Measurements from ENCODE around the gene THYN1.

THYN1 gene

DNA sequence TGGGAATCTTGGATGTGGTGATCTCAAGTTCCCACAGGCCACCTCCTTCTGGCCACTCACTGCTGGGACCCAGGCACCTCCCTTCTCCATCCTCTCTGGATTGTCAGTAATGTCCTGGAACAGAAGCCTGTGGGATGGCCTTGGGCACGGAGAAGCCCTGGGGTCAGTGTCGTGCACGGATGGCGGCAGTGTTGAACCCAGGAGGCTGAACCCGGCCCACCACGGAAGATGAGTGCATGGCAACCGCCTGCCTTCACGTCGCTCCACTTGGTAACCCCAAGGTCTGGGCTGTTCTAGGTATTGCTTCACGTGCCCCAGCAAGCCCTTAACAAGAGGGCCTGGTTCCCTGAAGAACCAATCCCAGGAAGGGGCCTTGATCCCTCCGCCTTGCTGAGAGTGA, 7.1 kb downstream of the THYN1 start:
- no peak for DNase-seq

DNA sequence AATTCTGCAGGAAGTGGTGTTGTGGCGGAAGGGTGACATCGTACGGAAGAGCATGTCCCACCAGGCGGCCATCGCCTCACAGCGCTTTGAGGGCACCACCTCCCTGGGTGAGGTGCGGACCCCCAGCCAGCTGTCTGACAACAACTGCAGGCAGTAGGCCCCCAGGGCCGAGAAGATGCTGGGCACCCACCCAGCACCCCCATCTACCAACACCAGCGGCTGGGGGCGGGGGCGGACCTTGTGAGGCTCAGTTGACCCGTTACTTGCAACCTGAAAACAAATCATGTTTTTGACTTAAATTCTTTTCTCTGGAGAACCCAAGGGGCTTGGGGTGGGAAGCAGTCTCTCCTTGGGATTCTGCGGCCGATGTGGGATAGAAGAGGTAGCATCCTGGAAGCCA, 7.7 kb downstream of the THYN1 start:
- no peak for DNase-seq

DNA sequence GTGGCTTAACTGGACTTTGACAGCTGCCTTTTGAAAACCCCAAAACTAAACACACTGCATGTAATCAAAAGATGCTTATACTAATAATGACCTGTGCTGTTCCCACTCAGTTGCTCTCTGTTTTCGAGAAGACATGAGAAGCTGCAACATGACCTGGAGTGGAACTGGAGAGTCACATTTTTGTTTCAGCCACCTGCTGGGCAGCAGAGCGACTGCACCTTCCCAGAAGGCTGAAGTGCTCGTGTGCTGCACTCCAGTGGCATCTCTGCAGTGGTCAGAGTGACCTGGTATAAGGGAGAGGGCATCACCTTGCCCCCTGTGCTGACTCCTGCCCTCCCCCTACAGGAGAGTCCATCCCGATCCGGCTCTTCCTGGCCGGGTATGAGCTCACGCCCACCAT, 8.6 kb downstream of the THYN1 start:
- DNase-seq: no peak

DNA sequence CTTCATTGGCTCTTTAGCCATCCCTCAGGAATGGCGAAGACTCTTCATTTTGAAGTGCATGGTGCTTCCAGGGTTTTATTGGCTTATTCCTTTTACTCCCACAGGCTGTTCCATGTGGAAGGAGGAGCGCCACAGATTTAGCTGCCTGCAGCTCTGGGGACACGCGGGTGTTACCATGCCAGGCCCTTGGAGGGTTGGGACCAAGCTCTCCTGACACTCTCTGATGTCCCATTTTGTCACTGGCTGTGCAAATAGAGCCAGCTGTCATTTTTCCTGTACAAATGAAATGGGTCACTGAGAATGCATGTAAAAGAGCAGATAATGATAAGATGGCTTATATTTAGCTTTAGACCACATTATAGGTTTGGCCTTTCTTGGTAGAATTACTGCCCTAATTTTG, 9.2 kb downstream of the THYN1 start:
- no peak for DNase-seq

DNA sequence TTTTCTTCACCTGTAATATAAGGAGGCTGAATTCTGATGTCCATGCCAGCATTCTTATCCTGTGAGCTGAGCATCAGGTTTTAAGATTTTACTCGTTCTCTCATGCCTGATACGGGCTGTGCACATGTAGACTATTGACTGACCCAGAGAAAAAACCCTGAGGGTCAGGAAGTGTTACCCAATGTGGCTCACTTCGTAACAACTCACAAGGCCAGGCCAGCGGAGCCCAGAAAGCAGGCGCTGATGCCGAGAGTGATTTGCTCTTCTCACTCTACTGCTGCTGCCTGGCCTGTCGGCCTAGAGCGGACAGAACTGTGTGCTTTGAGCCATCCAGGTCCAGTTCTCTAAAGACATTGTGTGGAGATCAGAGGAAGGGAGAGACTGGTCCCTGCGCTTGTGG, 10.8 kb downstream of the THYN1 start:
- DNase-seq: no peak

DNA sequence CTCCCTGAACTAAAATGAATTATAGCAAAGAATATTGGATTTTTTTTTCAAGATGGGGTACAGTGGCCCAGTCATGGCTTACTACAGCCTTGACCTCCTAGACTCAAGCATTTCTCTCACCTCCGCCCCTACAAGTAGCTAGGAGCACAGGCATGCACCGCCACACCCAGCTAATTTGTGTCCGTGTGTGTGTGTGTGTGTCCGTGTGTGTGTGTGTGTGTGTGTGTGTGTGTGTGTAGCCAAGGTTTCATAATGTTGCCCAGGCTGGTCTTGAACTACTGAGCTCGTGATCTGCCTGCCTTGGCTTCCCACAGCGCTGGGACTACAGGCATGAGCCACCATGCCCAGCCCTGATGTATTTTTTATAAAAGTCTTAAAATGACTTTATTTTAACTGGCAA, 12.6 kb downstream of the THYN1 start:
- DNase-seq: no peak

DNA sequence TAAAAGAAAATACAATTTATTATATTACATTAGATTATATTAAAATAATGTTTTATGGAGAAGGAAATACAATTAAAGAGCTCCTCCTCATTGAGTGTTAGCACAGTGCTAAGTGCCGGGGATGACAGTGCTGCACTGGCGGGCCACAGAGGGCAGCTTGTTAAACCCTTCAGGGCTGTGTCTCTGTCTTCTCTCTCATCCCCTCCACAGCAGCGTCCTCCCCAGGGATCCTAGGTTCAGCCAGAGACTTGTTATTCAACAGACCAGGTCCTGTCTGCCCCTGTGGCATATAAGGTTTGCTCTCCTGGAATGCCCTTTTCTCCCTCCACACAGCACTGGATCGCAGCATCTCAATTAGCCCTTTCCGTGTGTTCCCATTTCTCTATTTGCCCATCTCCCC, 14.2 kb downstream of the THYN1 start:
- DNase-seq: no peak

DNA sequence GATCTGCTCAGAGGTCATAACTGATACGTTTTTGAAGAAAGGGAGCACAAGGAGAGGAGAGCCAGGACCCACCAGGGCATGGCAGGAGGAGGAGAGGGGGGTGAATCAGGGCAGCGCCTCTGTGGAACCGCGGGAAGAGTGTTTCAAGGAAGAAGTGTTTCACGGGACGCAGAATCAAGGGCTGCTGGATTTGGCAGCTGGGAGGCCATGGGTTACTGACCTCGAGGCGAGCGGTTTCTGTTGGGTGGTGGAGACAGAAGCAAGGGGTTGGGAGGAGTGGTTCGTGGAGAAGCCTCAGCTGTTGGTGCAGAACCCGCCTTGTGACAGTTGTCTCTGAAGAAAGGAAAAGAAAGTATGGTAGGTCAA, 15.6 kb downstream of the THYN1 start:
- DNase-seq: no peak

DNA sequence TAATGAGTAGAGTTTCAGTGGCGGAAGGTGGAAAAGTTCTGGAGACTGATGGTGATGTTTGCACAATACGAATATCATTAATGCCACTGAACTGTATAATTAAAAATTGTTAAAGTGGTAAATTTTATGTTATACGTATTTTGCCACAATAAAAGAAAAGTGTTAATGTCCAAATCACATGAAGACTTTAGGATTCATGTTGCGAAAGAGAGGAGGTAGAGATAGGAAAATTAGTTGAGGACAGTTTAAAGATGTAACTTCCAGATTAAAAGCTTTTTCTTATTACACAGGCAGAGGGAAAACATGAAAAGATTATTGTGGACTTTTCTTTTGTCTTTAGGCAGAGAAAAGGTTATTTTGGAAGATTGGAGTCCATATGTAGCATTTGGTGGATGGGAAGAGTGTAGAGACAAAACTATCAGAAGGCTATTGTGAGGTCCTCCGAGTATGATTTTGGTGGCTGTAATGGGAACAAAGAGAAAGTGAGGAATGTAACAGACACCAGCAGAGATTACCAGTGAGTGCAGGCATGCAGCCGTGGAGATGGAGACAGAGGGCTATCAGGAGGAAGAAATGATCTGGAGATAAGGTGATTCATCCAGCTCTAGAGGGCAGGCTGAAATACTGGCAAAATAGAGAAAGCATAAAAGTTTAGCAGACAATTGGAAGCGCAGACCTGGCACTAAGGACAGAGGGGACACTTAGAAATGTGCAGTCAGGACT, 16.2 kb downstream of the THYN1 start:
- DNase-seq: no peak

DNA sequence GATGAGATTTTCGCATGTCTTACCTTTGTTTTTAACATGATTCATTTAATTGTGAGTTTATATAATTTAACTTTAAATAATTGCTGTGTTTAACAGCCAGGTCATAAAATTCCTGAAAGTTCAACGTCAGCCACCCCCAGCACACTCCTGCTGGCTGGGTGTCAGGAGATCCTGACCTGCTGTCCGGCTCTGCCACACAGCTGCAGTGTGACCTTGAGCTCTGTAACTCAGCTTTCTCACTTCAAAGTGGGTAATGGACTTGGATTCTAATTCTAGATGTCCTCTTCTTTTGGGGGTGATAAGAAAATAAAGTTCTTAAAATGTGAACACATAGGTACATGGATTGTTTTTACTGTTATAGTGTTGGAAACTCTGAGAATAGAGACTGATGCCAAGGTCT, 17.8 kb downstream of the THYN1 start:
- DNase-seq: no peak

DNA sequence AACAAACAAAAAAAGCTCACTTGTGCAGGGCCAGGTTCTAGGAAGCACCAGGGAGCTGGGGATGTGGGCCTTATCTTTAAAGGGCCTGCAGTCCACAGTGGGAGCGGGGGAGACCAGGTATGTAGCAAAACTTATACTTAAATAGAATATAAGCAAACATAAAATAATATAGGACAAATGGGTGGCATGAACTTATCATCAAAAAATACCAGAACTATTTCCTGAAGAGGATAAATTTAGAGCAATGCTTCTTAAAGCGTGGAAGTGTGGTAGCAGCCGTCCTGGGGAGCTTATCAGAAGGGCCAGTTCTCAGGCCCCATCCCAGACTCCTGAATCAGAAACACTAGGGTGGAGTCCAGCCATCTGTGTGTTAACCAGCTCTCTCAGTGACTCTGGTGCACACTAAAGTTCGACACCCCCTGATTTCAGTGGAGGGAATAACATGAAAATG, 19.4 kb downstream of the THYN1 start:
- DNase-seq: no peak

DNA sequence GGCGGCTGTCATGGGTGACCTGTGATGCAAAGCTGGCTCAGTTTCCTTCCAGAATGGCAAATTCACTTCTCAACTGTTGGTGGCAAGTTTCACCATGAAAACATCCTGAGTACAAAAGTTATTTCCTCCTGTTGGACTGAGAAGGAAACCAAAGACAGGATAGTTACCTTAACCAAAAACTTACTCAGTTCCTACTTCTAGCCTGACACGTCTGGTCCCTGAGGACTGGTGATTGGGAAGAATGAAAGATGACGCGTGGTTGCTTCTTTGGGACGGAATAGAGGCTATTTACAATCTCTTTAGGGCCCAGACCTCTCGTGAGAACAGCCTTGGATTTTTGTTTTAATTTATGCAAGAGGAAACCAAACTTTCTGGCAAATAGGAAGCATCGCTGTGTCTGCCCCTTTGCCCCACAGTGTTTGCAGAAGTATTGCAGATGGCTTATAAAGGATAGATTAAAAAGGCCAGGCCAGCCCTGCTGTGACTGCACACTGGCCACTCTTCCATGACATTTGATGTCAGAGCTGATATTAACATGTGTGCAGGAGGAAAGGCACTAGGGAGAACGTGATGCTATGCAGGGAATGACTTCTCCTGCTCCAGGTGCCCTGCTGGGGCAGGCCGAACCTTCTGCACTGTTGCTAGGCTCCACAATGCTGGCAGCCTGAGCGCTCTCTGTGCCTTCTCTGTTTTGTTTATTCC, 21.0 kb downstream of the THYN1 start:
- DNase-seq: no peak

DNA sequence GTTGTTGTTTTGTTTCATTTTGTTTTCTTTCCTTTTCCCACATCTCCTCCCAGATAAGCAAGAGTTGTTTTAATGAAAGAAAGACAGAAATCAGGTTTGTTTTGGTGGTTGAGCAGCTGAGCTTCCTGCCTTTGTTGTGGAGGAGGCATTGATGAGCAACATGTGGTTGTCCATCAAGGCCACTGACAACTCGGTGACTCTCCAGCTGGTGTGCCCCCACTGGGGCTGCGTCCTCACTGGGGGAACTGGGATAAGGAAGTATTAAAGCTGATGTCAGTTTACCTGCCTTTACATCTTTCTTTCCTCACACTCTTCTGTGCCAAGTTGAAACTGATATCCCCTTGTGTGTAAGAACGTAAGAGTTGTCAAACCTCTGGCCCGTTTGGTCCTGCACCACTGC, 22.8 kb downstream of the THYN1 start:
- no peak for DNase-seq

DNA sequence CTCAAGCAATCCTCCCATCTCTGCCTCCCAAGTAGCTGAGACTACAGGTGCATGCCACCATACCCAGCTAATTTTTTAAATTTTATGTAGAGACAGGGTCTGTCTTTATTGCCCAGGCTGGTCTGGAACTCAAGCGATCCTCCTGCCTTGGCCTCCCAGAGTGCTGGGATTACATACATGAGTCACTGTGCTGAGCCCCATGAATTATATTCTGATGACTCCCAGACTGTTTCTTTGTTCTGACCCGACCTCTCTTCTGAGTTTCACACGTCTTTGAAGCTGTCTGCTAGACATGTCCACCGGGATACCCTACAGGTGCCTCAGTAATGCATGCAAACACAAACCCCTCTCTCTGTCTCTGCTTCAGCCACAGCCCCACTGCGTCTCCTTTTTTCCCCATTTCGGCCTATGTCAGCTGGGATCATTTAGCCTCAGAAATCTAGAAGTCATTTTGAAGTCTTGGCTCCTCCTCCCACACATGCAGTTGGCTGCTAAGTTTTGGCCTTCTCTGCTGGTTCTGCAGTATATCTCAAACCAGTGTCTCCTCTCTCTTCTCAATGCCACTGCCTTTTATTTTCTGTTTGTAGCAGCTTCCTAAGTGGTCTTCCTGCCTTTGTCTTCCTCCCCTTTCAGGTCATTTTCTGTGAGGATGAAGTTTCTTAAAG, 23.9 kb downstream of the THYN1 start:
- no peak for DNase-seq

DNA sequence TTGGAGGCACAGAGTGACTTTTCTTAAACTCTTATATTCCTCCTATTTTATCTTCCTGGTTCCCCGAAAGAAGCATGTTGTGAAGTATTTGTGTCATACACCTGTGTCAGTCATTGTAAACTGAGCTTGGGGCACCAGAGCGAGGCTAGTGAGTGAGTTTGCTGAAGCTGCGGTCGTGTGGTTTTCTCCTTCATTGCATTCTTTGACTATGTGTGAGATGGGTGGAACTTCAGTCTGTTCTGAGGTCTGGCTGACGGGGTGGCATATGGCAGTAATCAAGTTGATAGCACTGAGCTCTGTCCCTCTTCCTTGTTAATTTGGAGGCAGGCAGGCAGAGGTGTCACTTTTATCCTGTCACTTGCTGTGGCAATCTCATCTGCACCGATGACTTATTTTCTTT, 24.5 kb downstream of the THYN1 start:
- no peak for DNase-seq

DNA sequence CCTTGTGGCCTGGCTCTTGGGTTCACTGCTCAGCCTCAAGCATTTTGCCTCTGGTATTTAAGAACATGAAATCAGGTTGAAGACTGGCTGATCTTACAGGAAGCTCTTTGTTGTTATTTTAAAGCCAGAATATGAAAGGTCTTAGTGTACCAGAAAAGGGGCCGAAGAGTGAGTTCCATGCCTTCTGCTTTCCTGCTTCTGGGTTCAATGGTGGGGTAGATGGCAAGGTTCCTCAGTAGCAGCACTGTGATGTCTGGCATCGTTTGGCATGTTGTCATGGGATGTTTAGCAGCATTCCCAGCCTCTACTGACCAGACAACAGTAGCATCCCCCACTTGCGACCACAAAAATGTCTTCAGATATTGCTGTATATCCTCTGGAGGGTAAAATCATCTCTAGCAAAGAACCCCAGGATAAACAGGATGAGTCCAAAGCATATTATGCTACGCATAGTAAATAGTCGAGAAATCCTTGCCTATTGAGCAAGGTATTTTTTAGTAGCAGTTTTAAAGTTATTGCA, 26.3 kb downstream of the THYN1 start:
- DNase-seq: no peak

DNA sequence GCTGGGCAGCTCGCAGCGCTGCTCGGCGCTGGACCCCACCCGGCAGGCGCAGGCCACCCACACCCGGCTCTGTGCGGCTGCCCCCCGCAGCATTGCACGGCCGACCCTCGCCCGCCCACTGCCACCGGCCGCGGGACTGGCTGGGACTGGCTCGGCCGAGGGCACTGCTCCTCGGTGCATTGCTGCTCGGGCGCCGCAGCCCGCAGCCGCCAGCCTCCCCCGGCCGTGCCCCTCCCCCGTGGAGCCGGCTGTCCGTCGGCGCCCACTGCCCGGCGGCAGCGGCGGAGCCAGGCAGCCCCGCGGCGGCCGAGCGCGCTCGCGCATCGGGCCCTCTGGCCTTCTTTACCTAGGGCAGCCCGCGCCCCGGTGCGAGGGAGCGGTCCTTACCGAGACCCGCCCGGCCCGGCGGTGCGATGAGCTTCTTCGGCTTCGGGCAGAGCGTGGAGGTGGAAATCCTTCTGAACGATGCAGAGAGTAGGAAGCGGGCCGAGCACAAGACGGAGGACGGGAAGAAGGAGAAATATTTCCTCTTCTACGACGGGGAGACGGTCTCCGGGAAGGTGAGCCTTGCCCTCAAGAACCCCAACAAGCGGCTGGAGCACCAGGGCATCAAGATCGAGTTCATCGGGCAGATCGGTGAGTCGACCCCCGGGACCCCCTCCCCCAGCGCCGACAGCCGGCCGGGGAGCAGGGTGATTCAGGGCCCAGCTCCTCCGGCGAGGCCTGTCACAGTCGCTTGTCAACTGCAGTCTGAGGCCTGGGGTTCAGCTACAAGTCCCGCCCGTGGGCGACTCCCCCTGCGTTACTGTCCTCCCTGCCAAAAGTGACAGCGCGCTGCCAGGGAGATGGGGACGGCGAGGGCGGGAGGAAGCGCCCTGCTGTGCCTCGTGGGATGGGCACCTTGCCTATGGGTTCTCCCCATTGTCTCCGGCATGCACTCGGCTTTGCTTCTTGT, 28.2 kb downstream of the THYN1 start:
- peak; percentile 78 for DNase-seq

DNA sequence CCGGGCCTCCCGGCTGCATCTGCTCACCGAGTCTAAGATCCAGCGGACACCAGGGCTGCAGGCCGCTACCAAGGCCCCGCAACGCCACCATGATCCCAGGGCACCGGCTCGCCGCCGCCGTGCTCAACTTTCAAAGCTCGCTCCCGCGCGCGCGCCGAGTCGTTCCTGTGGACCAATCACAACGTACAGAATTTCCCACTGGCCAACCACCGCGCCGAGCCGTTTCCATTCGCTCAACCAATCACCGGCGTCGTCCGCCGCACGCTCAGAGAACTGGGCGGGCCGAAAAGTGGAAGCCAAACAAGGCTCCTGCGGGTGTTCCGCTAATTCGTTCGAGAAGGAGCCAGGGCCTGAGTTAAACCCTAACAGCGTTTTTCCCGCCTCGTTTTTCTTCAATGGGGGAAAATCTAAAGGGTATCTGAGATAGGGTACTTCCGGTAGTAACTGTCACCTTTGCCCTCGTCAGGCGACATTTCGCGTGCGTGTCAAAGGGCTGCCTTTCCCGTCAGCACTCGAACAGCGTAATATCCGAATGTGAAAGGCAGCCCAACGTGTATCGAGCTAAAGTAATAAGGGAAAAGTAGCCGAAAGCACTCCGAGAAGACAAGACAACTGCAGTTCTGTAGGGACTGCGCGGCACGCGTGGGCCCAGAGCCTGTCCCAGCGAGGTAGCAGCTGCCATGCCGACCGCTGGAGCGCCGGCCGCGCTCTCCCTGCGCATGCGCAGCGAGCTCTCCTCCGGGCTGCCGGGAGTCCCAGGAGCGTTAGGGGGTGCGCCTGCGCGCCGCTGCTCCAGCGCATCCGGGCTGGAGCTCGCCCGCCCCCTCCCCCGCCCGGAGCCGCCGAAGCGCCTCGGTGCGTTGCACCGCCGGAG, 29.1 kb downstream of the THYN1 start, which contains the start of the genes NCAPD3 and VPS26B:
Gene NCAPD3 (minus strand): TSS at position 132 of the 874 bp plus-strand sequence. CDS start 41 bp downstream, at position 91.
Gene VPS26B (plus strand): TSS at position 836 of the 874 bp plus-strand sequence. CDS start 452 bp downstream, outside the sequence.
- DNase-seq: peak; percentile 98

DNA sequence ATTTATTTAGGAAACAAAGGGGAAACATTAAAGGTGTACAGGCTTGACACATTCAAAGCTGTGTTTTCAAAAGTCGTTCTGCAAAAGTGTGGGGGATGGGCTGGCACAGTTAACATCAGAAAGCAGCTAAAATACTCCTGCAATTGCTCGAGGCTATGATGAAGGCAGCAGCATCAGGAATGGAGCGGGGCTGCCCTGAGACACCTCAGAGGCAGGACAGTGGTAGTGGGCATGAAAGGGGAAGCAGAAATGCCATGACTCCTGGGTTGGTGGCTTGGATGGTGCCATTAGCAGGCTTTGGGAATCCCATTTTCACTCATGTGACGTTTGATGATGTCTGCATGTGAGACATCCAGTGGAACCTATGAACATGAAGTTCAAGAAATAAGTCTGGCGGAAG, 30.0 kb downstream of the THYN1 start:
- DNase-seq: no peak

DNA sequence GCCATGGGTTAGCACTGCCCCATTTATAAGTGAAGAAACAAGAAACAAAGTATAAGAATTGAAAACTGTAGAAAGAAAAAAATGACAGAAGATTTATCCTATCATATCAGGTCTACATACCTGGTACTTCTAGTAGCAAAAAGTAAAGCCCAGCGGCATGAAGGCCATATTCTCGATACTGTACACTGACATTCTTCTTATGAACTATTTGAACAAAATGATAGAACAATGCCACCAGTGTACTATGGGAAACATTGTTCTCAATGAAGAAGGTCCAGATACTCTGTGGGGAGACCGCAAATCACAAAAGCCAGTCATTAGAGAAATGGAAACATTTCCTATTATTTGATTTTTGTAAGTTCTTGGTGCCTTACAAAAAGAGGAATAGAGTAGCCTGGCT, 36.3 kb downstream of the THYN1 start:
- no peak for DNase-seq

DNA sequence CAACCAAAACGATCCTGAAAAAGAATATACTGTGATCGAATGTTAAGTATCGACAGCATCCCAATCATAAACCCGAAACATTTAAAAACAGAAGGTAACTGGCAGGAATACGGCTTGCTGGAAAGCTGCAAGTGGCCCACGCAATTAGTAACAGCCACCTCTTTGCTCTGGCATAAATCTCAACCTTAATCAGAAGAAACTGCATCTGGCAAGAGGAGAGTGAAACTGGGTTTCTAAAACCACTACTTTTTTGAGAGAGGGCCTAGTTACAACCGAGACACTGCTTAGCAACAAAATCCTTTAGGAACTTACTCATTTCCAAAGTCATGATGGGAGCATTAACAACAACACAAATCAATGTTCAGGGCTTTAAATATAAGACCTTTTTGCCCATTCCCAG, 37.3 kb downstream of the THYN1 start:
- DNase-seq: no peak
